Liver (tissue), 9 donors: Measurements from ENCODE around the gene PROSER3. TPM values are rescaled to one million over a fixed set of nuclear protein-coding genes. Genes with fewer than 3 reads are reported as not detected.

Experiments used
- DNase-seq: peaks from one replicate; pipeline ENCODE4 v3.0.0-alpha.2; 2017; ENCODE audit warnings: low spot score
- H3K27ac ChIP-seq, 2 donors: one replicate each; pipeline ENCODE4 v1.7.0; 2013; ENCODE audit warnings: inconsistent platforms in 2 of 2, low read length in 2 of 2, control low read depth in 1 of 2, low read depth in 1 of 2, mild to moderate bottlenecking in 1 of 2
- H3K27me3 ChIP-seq, 4 donors: one replicate each; pipeline versions ENCODE4 v1.6.1 to v1.7.0; 2013; ENCODE audit warnings: low read length in 3 of 4, inconsistent platforms in 1 of 4, mild to moderate bottlenecking in 1 of 4, moderate library complexity in 1 of 4; ENCODE audit not compliant: control insufficient read depth in 4 of 4, insufficient read depth in 4 of 4
- H3K36me3 ChIP-seq, 4 donors: one replicate each; pipeline versions ENCODE4 v1.6.1 to v1.7.0; 2013; ENCODE audit warnings: low read length in 3 of 4, mild to moderate bottlenecking in 3 of 4, low read depth in 1 of 4, moderate library complexity in 1 of 4; ENCODE audit not compliant: control insufficient read depth in 4 of 4, insufficient read depth in 3 of 4
- H3K4me1 ChIP-seq, 4 donors: one replicate each; pipeline versions ENCODE4 v1.6.1 to v1.7.0; 2013; ENCODE audit warnings: low read length in 3 of 4, mild to moderate bottlenecking in 3 of 4, moderate library complexity in 1 of 4; ENCODE audit not compliant: control insufficient read depth in 4 of 4, insufficient read depth in 4 of 4
- H3K4me3 ChIP-seq, 3 donors: one replicate each; pipeline versions ENCODE4 v1.6.1 to v1.7.0; 2013; ENCODE audit warnings: low read length in 3 of 3, control low read depth in 1 of 3, low read depth in 1 of 3, mild to moderate bottlenecking in 1 of 3
- H3K9ac ChIP-seq, 2 donors: one replicate each; pipeline ENCODE4 v1.7.0; 2013; ENCODE audit warnings: low read length in 2 of 2, mild to moderate bottlenecking in 2 of 2, moderate library complexity in 2 of 2, control low read depth in 1 of 2, low read depth in 1 of 2
- H3K9me3 ChIP-seq, 4 donors: one replicate each; pipeline versions ENCODE4 v1.6.1 to v1.7.0; 2013; ENCODE audit warnings: low read length in 3 of 4; ENCODE audit not compliant: control insufficient read depth in 4 of 4
- ATF3 ChIP-seq: IDR thresholded peaks from 2 replicates; pipeline ENCODE4 v1.6.1; 2016; ENCODE audit warnings: antibody characterized with exemption
- EGR1 ChIP-seq, 2 donors: IDR thresholded peaks; 2 replicates each; pipeline ENCODE4 v1.6.1; 2016 to 2018; ENCODE audit warnings: antibody characterized with exemption in 2 of 2, low read depth in 2 of 2
- FOXA1 ChIP-seq: IDR thresholded peaks from 2 replicates; pipeline ENCODE4 v1.6.1; 2016; ENCODE audit warnings: antibody characterized with exemption
- FOXA2 ChIP-seq: IDR thresholded peaks from 2 replicates; pipeline ENCODE4 v1.6.1; 2016; ENCODE audit warnings: antibody characterized with exemption
- GABPA ChIP-seq, 2 donors: IDR thresholded peaks in 1 of 2; conservative IDR thresholded peaks in 1 of 2; 2 replicates each; pipeline ENCODE4 v1.6.1; 2016; ENCODE audit warnings: antibody characterized with exemption in 2 of 2, mild to moderate bottlenecking in 1 of 2, moderate library complexity in 1 of 2
- HNF4A ChIP-seq, 2 donors: conservative IDR thresholded peaks; 2 replicates each; pipeline ENCODE4 v1.6.1; 2016; ENCODE audit warnings: antibody characterized with exemption in 2 of 2, mild to moderate bottlenecking in 2 of 2
- HNF4G ChIP-seq: IDR thresholded peaks from 2 replicates; pipeline ENCODE4 v1.6.1; 2016; ENCODE audit warnings: antibody characterized with exemption
- JUND ChIP-seq, 2 donors: IDR thresholded peaks; 2 replicates each; pipeline ENCODE4 v1.6.1; 2016; ENCODE audit warnings: antibody characterized with exemption in 2 of 2
- NR2F2 ChIP-seq: IDR thresholded peaks from 2 replicates; pipeline ENCODE4 v1.6.1; 2016; ENCODE audit warnings: antibody characterized with exemption
- RXRA ChIP-seq, 2 donors: IDR thresholded peaks; 2 replicates each; pipeline ENCODE4 v1.6.1; 2017 to 2018; ENCODE audit warnings: antibody characterized with exemption in 2 of 2, mild to moderate bottlenecking in 1 of 2
- SP1 ChIP-seq: IDR thresholded peaks from 2 replicates; pipeline ENCODE4 v1.6.1; 2018; ENCODE audit warnings: antibody characterized with exemption, mild to moderate bottlenecking
- TAF1 ChIP-seq: conservative IDR thresholded peaks from 2 replicates; pipeline ENCODE4 v1.6.1; 2016; ENCODE audit warnings: antibody characterized with exemption, mild to moderate bottlenecking
- YY1 ChIP-seq: IDR thresholded peaks from 2 replicates; pipeline ENCODE4 v1.6.1; 2016; ENCODE audit warnings: antibody characterized with exemption, mild to moderate bottlenecking
- ZBTB33 ChIP-seq: IDR thresholded peaks from 2 replicates; pipeline ENCODE4 v1.6.1; 2016; ENCODE audit warnings: antibody characterized with exemption
- WGBS: extraction: QIAGEN DNeasy Blood & Tissue Kit; methylation state at CpG from one replicate; pipeline ENCODE4 v1.1.7; 2013; 5-methylcytosine and 5-hydroxymethylcytosine counted together
- polyA plus RNA-seq, 2 donors: library from polyadenylated mRNA; stranded (reverse) in 1 of 2; unstranded in 1 of 2; fragments of 200-250 nt in 1 of 2; fragments of >200 nt in 1 of 2; fragmentation: Nextera tagmentation in 1 of 2; extraction: Ambion mirVana in 1 of 2; gene quantifications; one replicate each; pipeline versions ENCODE4 v1.2.1 to v1.2.3, GENCODE V29; 2013 to 2015
- total RNA-seq, 2 donors: library from RNA; depleted of rRNA; stranded (reverse); fragments of >200 nt; gene quantifications; one replicate each; pipeline ENCODE4 v1.2.3, GENCODE V29; 2014
- TF ChIP-seq, protein P1 (sequence below): IDR thresholded peaks from 2 replicates; pipeline ENCODE4 v1.6.1; 2016; ENCODE audit warnings: antibody characterized with exemption, mild to moderate bottlenecking
- TF ChIP-seq, protein P2 (sequence below): IDR thresholded peaks from 2 replicates; pipeline ENCODE4 v1.6.1; 2016; ENCODE audit warnings: antibody characterized with exemption
- donor health status: healthy.
- donor health status: healthy.
- donor health status: healthy.
- donor health status: healthy.
- donor health status: healthy.

Gene PROSER3
- total and polyA plus RNA-seq, 4 donors, result 2.1 to 4.5 (median 2.7) TPM

DNA sequence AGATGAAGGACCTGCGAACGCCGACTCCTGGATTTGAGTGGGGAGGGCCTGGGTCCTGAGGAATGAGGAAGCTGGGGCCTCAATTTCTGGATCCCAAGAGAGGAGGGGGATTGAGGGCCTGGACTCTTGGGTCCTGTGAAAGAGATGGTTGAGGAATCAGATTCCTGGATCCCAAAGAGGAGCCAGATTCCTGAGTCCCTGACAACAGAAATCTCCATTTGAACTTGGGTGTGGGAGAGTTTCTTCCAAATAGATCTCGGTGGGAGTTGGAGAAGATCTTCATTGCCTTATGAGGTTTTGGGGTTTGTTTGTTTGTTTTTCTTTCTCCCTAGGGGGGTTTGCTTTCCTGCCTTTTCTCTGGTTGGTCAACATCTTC is 11.9 kb upstream of the PROSER3 start (continued):
- TF ChIP-seq, protein P1, sequence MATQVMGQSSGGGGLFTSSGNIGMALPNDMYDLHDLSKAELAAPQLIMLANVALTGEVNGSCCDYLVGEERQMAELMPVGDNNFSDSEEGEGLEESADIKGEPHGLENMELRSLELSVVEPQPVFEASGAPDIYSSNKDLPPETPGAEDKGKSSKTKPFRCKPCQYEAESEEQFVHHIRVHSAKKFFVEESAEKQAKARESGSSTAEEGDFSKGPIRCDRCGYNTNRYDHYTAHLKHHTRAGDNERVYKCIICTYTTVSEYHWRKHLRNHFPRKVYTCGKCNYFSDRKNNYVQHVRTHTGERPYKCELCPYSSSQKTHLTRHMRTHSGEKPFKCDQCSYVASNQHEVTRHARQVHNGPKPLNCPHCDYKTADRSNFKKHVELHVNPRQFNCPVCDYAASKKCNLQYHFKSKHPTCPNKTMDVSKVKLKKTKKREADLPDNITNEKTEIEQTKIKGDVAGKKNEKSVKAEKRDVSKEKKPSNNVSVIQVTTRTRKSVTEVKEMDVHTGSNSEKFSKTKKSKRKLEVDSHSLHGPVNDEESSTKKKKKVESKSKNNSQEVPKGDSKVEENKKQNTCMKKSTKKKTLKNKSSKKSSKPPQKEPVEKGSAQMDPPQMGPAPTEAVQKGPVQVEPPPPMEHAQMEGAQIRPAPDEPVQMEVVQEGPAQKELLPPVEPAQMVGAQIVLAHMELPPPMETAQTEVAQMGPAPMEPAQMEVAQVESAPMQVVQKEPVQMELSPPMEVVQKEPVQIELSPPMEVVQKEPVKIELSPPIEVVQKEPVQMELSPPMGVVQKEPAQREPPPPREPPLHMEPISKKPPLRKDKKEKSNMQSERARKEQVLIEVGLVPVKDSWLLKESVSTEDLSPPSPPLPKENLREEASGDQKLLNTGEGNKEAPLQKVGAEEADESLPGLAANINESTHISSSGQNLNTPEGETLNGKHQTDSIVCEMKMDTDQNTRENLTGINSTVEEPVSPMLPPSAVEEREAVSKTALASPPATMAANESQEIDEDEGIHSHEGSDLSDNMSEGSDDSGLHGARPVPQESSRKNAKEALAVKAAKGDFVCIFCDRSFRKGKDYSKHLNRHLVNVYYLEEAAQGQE, result no peak
- TF ChIP-seq HNF4G, result no peak
- TF ChIP-seq YY1, result no peak
- no peak for TF ChIP-seq TAF1
- no peak for TF ChIP-seq RXRA (IDR thresholded peaks at IDR 0.05)
- no peak for TF ChIP-seq ATF3
- TF ChIP-seq JUND (IDR thresholded peaks at IDR 0.05), result no peak
- TF ChIP-seq FOXA1, result no peak

- 91% methylated on average over 5 of the region's 5 CpGs for whole genome bisulfite sequencing
- Histone ChIP-seq H3K9me3 (no peaks in the 10 kb centered on the region), H3K36me3 (peaks cover 0 to 3% (median 0%) of the 10 kb centered on the region in 4 donors), H3K27me3 (no peaks in the 10 kb centered on the region), H3K27ac (no peak overlapping the region), H3K4me3 (peak overlapping the region in 1 of 3 donors; percentile 87), H3K4me1 (peaks cover 6 to 40% (median 28%) of the 10 kb centered on the region in 4 donors), H3K9ac (no peak overlapping the region)
- no peak for DNase-seq
- TF ChIP-seq FOXA2 (no peak), EGR1 (IDR thresholded peaks at IDR 0.05; ENCODE audit: low read depth in 2 of 2) (no peak), SP1 (no peak), ATF3 (no peak), GABPA (IDR thresholded peaks at IDR 0.05 in 1 of 2, conservative IDR thresholded peaks at IDR 0.05 in 1 of 2) (no peak), ZBTB33 (no peak), FOXA1 (no peak), YY1 (no peak), RXRA (IDR thresholded peaks at IDR 0.05) (no peak), HNF4G (no peak), TAF1 (no peak), NR2F2 (no peak), HNF4A (conservative IDR thresholded peaks at IDR 0.05) (no peak)
- TF ChIP-seq, protein P2, sequence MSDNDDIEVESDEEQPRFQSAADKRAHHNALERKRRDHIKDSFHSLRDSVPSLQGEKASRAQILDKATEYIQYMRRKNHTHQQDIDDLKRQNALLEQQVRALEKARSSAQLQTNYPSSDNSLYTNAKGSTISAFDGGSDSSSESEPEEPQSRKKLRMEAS, result no peak
- TF ChIP-seq, protein P1, result no peak
Measured at GRCh38 chr19:35746531-35746930, 11.4 kb upstream of the PROSER3 start.
